HG03108 (cell line): ENCODE data around the gene ELFN1.

Source experiments
- ATAC-seq: cut with Tn5 transposase; IDR thresholded peaks from one replicate; pipeline ENCODE4 v1.9.1; 2021; ENCODE audit warnings: moderate library complexity; ENCODE audit not compliant: unreplicated experiment

Gene ELFN1

DNA sequence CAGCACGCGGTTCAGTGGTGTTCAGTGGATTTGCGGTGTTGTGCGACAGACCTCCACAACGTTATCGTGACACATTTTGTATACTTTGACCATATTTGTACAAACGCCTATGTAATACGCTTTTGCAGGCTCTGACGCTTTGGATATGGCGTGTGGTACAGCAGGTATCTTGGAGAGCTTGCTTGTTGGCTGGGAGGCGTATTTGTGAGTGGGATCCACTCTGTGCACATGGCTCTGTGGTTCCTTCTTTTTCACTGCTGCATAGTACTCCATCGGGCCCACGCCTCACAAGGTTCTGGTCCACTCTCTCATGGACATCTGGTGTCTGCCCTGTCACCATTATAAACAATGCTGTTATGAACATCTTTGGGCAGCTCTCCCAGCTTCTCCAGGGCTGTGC lies 53.2 kb downstream of the ELFN1 start:
- no peak for ATAC-seq

DNA sequence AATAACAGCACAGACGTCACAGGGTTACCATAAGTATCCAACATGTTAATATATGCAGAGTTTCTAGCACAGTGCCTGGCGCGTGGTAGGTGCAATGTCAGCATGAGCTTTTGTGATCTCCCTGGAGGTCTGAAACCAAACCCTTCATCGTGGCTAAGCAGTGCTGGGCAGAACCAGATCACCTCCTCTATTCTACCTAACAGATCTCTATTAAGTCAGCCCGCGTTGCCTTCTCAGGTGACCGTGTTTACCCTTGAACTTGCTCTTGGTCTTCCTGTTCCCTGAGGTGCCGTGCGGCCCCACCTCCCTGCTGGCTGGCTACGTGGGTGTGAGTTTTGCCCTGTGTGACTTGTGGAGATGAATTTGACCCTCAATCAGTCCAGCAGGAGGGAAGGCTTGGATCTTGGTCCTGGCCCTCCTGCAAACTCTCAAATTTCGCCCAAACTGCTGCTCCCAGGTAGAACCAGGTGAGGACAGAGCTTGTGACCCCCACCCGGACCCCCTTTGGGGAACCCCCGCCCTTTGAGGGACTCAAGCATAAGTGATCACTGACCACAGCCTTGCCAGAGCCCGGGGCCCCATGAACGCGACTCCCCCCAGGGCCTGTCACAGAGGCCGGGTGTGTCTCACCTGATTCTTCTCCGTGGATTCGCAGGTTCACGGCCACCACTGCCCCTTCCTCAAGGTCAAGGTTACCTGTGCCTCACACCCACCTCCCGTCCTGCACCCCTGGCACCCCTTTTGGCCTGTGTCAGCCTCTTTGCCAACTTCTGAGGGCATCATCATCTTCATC lies 54.2 kb downstream of the ELFN1 start:
- no peak for ATAC-seq

DNA sequence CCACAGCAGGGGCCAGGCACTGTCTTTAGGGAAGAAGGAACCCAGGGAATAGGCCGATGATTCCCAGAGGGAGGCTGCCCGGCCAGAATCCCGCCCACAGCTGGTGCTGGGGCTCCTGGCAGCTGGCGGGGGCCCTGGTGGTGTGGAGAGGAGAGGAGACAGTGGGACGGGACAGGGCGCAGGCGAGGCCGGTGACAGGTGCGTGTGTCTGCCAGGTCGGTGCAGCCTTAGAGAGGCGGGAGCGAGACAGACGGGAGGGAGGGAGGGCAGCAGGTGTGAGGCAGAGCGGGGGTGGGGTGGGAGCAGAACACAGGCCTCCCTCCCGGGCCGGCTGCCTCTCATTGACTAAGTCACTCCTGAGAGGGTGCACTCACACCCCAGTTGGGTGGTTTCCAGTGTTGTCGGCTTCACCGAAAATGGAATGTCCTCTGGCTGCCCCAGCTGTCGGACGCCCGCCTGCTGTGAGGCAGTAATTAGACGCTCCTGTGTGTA lies 55.2 kb downstream of the ELFN1 start:
- no peak for ATAC-seq

DNA sequence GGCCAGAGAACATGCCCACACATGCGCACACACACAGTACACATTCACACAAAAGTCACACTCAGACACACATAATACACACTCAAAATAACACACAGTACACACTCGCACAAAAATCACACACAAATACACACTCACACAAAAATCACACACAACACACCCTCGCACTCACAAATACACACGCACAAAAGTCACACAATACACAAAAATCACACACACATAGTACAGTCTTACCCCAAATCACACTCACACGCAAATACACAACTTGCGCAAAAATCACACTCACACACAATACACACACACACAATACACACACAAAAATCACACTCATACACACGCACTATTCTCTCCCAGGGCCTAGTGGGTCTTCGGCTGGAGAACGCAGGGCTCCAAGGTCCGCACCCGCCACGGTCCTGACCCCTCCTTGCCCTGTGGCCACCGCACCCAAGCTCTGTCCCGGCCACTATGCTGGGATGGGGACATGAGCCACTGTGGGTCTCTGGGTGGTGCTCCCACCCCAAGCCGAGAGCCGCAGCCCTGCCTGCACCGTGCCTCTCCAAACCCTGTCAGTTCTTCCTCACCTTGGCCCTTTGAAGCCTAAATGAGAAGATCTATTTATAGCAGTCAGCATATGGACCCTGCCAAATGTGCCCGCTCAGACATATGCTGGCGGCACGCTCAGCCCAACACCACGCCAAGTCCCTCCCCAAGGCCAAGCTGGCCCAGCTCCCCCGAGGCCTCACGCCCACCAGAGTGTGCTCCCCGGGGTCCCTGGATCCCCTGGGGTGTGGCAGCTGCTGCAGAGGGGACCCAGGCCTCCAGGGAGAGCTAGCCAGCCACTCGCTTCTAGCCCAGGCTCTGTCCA lies 55.9 kb downstream of the ELFN1 start:
- ATAC-seq, result no peak

DNA sequence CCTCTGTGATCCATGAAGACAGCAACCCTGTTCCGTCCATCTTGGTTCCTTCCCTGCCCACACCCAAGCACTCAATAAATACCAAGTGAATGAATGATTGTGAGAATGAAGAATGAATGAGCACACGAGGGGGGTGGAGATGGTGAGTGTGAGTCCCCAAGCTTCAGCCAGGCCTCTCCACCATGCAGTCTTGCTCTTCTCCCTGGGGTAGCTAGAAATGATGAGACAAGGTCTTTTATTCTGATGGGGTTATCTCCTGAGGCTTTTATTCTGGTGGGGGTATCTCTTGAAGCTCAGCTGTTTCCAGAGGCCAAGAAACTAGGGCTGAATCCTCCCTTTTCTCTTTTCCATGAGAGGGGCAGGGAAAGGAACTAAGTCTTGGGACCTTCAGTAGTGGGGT lies 57.0 kb downstream of the ELFN1 start:
- ATAC-seq, result no peak

DNA sequence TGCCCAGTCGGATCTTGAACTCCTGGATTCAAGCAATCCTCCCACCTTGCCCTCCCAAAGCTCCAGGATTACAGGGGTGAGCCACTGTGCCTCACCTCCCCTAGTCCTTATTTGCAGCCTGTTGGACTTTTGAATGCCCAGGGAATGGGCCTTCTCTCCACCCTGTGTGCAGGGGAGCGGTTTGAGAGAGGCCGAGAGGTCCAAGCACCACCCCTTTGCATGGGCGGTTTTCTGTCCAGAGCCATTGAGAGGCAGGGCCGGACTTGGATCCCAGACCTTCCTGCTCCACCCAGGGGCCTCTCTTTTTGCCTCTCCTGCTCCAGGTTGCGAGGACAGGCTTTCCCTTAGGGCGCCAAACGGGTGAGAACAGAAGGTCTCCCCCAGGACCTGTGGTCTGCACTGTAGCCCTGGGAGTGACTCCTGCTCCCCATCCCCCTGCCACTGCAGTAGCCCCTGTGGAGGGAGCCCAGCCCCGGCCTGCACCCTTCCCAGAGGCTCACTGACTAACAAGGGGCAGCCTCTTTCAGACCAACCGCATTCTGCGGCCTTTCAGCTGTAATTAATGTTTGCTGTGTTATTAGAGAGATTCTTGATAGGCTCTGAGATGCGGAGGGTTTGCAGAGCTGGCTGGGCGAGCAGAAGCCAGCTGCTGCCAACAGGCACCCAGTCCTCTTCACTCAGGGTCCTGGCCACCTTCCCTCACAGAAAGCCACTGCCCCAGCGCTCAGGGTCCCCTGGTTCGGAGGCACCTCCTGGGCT lies 57.9 kb downstream of the ELFN1 start:
- ATAC-seq, result no peak

DNA sequence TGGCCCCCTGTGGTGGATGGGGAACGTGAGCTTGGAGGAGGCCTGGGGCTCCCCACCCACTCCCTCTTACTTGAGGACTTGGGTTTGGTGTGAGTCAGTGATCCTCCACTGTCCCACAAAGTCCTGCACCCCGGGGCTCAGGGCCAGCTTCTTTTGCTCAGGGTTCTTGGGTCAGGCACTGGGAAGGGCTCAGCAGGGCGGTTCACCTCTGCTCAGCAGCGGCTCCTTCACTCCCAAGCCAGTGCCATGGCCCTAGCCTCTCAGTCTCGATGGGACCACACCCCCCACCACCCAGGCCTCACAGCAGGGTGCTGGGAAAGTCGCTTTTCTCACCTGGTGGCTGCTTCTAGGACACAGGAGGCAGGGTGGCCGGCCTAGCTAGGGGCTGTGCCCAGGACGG lies 59.1 kb downstream of the ELFN1 start:
- ATAC-seq, result no peak

DNA sequence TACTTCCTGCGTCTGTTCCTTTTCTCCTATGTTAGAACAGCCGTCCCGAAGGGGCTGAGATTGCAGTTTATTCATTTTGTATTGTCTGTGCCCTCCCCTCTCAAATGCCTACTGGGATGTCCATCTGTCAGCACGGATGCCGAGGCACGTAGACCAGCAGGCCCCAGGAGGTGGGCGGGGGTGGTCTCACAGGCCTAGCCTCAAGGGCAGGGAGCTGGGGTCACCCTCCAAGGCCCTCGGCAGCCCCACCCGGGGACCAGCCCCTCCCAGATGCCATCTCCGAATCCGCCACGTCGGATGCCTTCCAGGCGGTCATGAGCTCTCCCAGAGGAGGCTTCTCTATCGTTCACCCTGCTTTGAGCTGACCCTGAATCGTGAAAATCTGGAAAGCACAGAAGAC lies 59.7 kb downstream of the ELFN1 start:
- ATAC-seq, result no peak

DNA sequence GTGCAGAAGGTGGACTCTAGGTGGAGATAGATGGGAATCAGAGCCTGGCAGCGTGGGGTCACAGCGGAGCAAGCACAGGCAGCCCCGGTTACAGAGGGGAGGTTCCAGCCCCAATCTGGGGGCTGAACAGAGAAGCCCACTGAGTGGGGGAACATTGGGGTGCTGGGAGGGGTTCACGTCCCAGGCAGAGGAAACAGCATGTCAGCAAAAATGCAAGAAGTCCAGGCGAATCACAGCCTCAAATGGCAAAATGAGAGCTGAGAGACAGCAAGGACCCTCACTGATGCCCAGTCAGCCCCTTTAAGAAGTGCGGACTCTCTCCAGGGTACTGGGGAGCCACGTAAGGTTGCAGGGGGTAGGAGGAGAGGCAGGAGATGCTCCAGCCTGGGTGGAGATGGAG lies 62.0 kb downstream of the ELFN1 start:
- ATAC-seq, result no peak

DNA sequence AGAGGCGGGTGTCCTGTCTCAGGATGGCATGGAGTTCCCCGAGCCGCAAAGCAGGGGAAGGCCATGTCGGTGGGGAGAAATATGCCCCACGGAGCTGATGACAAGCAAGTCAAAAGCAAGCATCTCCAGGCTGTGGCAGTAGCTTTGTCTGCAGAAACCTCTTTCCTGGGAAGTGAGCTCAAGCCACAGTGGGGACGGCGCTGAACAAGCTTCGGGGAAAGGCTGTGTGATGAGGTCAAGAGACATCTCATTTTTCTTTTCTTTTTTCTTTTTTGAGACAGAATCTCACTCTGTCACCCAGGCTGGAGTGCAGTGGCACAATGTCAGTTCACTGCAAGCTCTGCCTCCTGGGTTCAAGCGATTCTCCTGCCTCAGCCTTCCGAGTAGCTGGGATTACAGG lies 62.6 kb downstream of the ELFN1 start:
- no peak for ATAC-seq

DNA sequence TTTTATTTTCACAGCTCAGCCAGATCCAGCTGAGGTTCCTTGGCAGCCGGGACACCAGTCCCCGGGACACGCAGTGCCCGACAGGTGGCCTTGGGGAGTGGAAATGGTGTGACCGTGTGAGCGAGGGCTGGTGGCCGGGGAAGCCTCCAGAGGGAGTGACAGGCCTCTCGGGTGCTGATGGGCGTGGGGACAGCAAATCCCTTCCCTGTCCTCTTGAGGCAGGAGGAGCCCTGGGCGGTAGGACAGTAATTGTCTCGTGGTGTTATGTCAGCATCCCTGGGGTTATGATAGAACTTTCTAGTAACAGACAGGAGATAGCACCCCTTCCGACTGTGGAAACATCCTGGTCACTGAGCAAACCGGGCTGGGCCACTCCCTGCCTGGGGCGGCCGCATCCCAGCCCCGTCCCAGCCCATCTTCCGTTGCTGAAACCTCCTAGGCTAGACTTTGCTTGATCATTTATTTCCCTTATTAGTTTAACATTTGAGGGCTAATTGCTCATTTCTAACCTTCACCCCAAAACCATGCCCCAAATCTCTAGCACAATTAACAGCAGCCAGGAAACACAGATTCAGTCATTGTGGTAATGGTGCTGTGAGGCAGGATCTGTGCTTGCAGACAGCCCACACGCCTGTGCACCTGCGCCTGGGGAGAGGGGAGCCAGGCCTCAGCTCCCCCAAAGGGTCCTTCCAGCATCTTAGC lies 63.3 kb downstream of the ELFN1 start:
- no peak for ATAC-seq

DNA sequence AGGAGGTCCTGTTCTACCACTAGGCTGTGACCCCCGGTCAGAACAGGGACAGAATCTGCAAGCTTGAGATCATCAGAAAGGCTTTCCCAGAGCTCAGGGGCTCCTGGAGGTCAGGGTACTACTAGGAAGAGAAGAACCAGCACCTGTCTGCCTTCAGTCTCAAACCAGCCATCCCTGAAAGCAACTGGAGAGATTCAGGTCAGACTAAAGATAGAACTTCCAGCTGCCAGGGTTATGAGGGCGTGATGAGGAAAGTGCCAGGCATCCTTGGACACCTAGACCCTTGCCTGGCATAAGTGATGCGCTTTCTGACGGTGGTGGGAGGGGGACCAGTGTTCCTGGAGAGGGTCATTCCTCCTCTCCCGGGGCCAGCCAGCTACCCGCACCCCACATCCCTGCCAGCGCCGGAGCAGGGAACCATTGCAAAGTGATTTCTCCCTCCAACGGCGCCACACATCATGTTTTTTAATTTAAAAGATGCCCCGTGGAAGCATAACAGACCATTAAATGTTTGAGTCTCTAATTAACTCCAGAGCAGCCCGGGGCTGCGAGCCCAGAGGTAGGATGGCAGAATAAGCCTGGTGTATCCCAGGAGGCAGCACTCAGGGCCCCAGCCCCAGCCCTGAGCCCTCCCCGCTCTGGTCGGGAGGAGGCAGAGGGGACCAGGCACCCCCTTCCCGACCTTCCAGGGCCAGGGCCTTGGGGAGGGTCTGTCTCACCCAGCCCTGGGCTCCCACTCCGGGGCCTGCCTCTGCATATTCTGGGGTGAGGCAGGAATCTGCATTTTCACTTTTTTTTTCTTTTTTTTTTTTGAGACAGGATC lies 64.0 kb downstream of the ELFN1 start:
- ATAC-seq, result no peak

DNA sequence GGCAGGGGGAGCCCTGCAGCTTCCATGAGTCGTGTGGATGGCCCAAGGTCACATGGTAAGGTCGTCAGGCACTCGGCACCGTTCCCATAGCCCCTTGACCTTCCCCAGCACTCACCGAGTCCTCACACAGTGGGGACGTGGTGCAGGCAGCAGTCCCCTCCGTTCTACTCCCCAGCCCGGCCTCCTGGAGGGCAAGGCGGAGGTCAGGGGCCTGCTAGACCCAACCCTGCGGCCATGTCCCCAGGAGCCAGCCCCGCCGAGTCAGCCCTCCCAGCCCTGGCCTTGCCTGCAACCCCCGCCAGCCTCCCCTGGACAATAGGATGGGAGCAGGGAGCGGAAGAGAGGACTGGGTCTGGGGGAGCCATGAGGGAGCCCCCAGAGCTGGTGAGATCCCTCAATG lies 65.2 kb downstream of the ELFN1 start:
- no peak for ATAC-seq

DNA sequence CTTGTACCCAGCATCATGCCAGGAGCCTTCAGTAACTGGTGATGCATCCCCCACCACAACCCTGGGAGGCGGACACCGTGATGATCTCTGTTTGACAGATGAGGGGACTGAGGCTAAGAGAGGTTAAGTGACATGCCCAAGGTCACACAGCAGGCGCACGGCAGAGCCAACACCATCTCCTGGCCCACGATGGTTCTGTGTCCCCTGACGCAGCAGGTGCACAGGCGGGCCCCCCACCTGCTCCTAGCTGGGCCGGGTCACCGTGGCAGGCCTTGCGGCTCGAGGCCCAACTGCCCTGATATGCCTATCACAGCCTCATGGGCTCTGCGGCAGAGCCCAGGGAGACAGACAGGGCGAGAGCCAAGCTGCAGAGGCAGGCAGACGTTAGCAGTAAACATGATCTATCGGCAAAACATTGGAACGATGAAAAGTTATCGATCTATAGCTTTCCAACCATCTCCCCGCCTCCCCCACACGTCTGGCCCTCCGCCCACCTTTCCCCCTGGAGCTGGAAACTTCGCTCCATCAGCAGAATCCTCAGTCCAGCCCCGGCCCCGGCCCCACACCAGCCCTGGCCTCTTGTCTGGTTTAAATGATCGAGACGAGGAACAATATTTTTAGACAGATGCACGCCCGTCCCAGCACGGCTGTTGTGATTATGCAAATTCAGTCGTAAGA lies 65.9 kb downstream of the ELFN1 start:
- ATAC-seq, result no peak

DNA sequence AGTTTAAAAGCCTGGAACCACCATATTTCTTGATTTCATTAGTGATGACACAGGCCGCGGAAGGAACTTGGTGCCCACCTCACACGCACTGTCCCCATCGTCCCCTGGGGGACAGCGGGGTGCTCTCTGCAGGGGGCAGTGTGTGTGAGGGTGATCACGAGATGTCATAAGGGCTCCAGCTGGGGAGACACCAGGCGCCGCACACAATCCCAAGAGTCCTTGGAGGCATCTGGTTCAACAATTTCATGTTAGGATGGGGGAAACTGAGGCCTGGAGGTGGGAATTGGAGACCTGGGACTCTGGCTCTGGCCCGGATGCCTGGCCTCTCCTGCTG lies 66.4 kb downstream of the ELFN1 start:
- ATAC-seq, result no peak

DNA sequence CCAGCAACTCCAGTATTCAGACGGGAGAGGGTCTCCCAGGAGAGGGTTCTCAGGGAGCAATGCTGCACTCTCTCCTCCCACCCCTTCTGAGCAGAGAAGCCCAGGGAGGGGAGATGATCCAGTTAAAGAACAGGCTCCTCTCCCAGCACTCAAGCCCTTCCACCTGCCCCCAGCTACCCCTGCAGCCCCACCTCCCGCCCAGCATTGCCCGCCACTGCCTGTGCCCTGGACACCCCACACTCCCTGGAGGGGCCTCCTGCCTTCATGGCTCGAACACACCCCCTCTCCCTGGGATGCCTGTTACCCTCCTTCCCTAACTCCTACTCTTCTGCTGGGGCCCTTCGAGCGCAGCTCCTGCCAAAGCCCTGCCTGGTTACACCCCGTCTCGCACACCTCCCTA lies 66.8 kb downstream of the ELFN1 start:
- ATAC-seq, result no peak

DNA sequence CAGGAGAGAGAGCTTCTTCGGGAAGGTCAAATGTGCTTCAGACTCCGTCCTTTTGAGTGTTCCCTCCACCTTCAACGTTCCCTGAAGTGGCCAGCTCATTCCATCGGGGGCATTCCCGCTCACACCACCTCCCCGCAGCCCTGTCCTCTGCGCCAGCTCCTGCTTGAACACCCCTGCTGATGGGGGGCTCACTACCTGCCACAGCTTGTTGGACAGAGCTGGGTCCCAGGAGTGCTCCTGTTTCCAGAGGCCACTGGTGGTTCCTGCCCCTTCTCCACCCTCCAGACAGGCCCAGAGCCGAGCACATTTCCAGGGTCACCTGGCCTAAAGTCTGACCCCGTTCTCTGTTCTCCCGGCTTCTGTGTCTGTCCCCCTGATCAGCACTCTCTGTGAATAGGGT lies 67.4 kb downstream of the ELFN1 start:
- no peak for ATAC-seq

DNA sequence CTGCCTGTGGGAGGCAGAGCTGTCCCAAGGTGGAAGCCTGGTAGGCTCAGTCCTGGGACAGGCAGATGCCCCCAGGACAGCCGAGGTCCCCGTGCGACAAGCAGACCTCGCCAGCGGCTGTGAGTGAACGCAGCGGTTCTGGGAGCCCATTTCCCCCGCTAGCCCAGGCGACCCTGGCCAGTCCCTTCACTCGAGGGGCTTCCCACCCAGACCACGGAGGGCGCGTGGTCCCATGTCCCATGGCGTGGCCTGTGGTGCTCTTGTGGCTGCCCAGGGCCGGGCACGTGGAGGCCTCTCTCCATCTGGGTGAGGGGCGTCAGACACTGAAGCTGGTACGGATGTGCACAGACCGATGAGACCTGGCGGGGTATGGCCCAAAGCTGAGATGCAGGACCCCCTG lies 67.9 kb downstream of the ELFN1 start:
- no peak for ATAC-seq

DNA sequence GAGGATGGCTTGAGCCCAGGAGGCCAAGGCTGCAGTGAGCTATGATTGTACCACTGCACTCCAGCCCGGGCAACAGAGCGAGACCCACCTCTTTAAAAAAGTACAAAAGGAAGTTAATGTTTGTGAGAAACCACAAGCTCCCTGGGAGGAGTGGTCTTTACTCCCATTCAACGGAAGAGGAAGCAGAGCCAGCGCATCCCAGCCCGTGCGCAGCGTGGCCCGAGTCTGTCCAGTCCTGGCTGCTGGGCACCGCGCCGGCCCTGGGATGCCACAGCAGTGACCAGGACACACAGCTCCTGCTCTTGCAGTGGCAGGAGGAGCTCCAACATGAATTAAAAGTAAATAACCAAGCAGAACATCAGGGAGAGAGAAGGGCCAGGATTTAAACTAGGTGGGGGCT lies 68.4 kb downstream of the ELFN1 start:
- no peak for ATAC-seq

DNA sequence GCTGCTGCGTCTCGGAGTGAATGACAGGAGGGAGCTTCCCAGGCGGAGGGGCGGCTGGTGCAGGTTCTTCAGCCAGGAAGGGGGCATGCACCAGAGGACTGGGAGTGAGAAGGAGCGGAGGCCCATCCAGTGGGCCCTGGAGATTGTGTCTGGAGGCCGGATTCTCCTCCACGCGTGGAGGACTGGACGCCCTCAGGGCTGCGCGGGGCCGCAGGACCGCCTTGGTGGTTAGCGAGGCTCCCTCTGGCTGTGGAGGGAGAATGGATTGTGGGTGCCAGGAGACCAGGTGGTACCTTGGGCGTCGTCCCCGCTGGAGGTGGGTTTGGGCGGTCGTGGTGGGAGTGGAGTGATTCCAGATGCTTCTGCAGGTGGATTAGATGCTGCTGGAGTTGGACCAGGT lies 68.9 kb downstream of the ELFN1 start:
- ATAC-seq, result no peak
